CD4-positive, alpha-beta T cell (primary cell): ENCODE measurements around the gene FUT8. TPM values are rescaled to one million over a fixed set of nuclear protein-coding genes. Genes with fewer than 3 reads are reported as not detected.

ENCODE experiments used
- ATAC-seq: fragments of 200-7000 bp; cut with Tn5 transposase; one replicate; pipeline ENCODE4 v1.10.0; 2022; ENCODE audit warnings: mild to moderate bottlenecking; ENCODE audit not compliant: poor library complexity
- CTCF ChIA-PET: fragments of 350-600 bp; sonication (Branson Sonifier 250); formaldehyde crosslinking; loops from one replicate; lab custom pipeline; 2021; ENCODE audit warnings: antibody characterized with exemption, inconsistent platforms; lab: Charles Lee
- POLR2A ChIA-PET: fragments of 350-600 bp; sonication (Branson Sonifier 250); formaldehyde crosslinking; loops from one replicate; lab custom pipeline; 2021; ENCODE audit warnings: antibody characterized with exemption, inconsistent platforms; lab: Charles Lee
- DNase-seq, 14 experiments: peaks; one replicate each; pipeline ENCODE4 v3.0.0-alpha.2; 2013 to 2020; ENCODE audit warnings: mixed read lengths in 2 of 14
- H3K27ac ChIP-seq, 2 donors: one replicate each; pipeline versions ENCODE4 v1.5.1 to v1.7.0; 2013; ENCODE audit warnings: low read length in 2 of 2, low read depth in 1 of 2, mild to moderate bottlenecking in 1 of 2
- H3K27me3 ChIP-seq, 2 experiments: 1 replicate in 1 of 2; 2 replicates in 1 of 2; pipeline versions ENCODE4 v1.6.1 to v1.7.0; 2013; ENCODE audit warnings: low read length in 2 of 2, control low read depth in 1 of 2, mild to moderate bottlenecking in 1 of 2, moderate library complexity in 1 of 2; ENCODE audit not compliant: insufficient read depth in 2 of 2, control insufficient read depth in 1 of 2
- H3K36me3 ChIP-seq: one replicate; pipeline ENCODE4 v1.6.1; 2013; ENCODE audit warnings: low read length, control low read depth; ENCODE audit not compliant: insufficient read depth
- H3K4me1 ChIP-seq: one replicate; pipeline ENCODE4 v1.6.1; 2013; ENCODE audit warnings: low read length, control low read depth; ENCODE audit not compliant: insufficient read depth
- H3K4me3 ChIP-seq: one replicate; pipeline ENCODE4 v1.5.1; 2013; ENCODE audit warnings: mild to moderate bottlenecking, low read length, moderate library complexity
- H3K9me3 ChIP-seq, 2 experiments: 1 replicate in 1 of 2; 2 replicates in 1 of 2; pipeline versions ENCODE4 v1.6.1 to v1.7.0; 2013; ENCODE audit warnings: low read length in 2 of 2, mild to moderate bottlenecking in 2 of 2, control low read depth in 1 of 2, moderate library complexity in 1 of 2; ENCODE audit not compliant: control insufficient read depth in 1 of 2, insufficient read depth in 1 of 2
- H3K27ac Mint-ChIP-seq: one replicate; pipeline ENCODE4 v1.8.0; 2020; ENCODE audit warnings: mixed read lengths
- H3K27me3 Mint-ChIP-seq: one replicate; pipeline ENCODE4 v1.8.0; 2021; ENCODE audit warnings: mixed read lengths
- H3K36me3 Mint-ChIP-seq: one replicate; pipeline ENCODE4 v1.8.0; 2021; ENCODE audit warnings: low read depth, mixed read lengths
- H3K4me1 Mint-ChIP-seq: one replicate; pipeline ENCODE4 v1.8.0; 2021; ENCODE audit warnings: low read depth, mixed read lengths
- H3K4me3 Mint-ChIP-seq: one replicate; pipeline ENCODE4 v1.8.0; 2020; ENCODE audit warnings: mild to moderate bottlenecking, mixed read lengths
- H3K9me3 Mint-ChIP-seq: one replicate; pipeline ENCODE4 v1.8.0; 2020; ENCODE audit warnings: mixed read lengths
- intact Hi-C, 2 experiments: fragments of 100-400 bp; cut with DNase I in 1 of 2; cut with micrococcal nuclease in 1 of 2; formaldehyde crosslinking; loops; one replicate each; pipeline versions ENCODE4 v1.15.1 to v1.9.0; 2023 to 2025; cut with DNase I, micrococcal nuclease
- total RNA-seq, 174 experiments: library from RNA in 2 of 174; stranded (reverse) in 2 of 174; gene quantifications; one replicate each; pipeline ENCODE4 v1.2.3 and lab custom pipeline; 2021 to 2026
- TF ChIP-seq, protein P1 (sequence below): fragments of 200-600 bp; IDR thresholded peaks from one replicate; pipeline ENCODE4 v1.8.0; 2022; ENCODE audit warnings: antibody characterized with exemption, mild to moderate bottlenecking

Gene FUT8
- total RNA-seq, 2 experiments from 2014 or later = 31.3 to 39.1 TPM

DNA sequence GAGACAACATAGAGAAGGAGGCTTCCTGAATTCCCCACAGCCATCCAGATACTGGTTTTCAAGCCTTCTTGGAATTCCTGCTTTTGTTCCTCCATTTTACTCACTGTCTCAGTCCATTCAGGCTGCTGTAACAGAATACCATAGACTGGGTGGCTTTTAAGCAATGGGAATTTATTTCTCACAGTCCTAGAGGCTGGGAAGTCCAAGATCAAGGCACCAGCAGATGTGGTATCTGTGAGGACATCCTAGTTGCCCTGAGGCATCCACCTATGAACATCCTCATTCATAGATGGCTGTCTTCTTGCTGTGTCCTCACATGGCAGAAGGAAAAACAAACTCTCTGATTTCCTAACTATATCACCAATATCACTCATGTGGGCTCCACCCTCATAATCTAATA lies 374.9 kb downstream of the FUT8 start:
- no peak overlapping the region for H3K27ac ChIP-seq
- ATAC-seq = no peak
- H3K4me3 Mint-ChIP-seq = no peak overlapping the region
- intact Hi-C loops = no loop called here
- no peaks in the 10 kb centered on the region for H3K4me1 Mint-ChIP-seq
- H3K27ac Mint-ChIP-seq = no peak overlapping the region
- H3K27me3 ChIP-seq = no peaks in the 10 kb centered on the region
- no peaks in the 10 kb centered on the region for H3K9me3 Mint-ChIP-seq
- no peaks in the 10 kb centered on the region for H3K36me3 Mint-ChIP-seq
- DNase-seq = no peak
- TF ChIP-seq, protein P1, sequence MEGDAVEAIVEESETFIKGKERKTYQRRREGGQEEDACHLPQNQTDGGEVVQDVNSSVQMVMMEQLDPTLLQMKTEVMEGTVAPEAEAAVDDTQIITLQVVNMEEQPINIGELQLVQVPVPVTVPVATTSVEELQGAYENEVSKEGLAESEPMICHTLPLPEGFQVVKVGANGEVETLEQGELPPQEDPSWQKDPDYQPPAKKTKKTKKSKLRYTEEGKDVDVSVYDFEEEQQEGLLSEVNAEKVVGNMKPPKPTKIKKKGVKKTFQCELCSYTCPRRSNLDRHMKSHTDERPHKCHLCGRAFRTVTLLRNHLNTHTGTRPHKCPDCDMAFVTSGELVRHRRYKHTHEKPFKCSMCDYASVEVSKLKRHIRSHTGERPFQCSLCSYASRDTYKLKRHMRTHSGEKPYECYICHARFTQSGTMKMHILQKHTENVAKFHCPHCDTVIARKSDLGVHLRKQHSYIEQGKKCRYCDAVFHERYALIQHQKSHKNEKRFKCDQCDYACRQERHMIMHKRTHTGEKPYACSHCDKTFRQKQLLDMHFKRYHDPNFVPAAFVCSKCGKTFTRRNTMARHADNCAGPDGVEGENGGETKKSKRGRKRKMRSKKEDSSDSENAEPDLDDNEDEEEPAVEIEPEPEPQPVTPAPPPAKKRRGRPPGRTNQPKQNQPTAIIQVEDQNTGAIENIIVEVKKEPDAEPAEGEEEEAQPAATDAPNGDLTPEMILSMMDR = no peak
- H3K36me3 ChIP-seq = no peaks in the 10 kb centered on the region
- peaks cover 4% of the 10 kb centered on the region for H3K4me1 ChIP-seq
- H3K4me3 ChIP-seq = no peak overlapping the region
- H3K27me3 Mint-ChIP-seq = no peaks in the 10 kb centered on the region
- peaks cover 0 to 5% of the 10 kb centered on the region in 2 experiments for H3K9me3 ChIP-seq
- ChIA-PET CTCF (no interaction called here), POLR2A (no interaction called here)

GRCh38 chr14:65788876-65789275 lies 376.3 kb downstream of the FUT8 start:
- DNase-seq = no peak
- Histone ChIP-seq H3K36me3 (no peaks in the 10 kb centered on the region), H3K9me3 (peaks cover 0 to 5% of the 10 kb centered on the region in 2 experiments), H3K27ac (no peak overlapping the region), H3K4me3 (no peak overlapping the region), H3K27me3 (no peaks in the 10 kb centered on the region), H3K4me1 (peaks cover 4% of the 10 kb centered on the region)
- ATAC-seq = no peak
- Mint-ChIP-seq H3K9me3 (no peaks in the 10 kb centered on the region), H3K27ac (no peak overlapping the region), H3K36me3 (no peaks in the 10 kb centered on the region), H3K27me3 (no peaks in the 10 kb centered on the region), H3K4me3 (no peak overlapping the region), H3K4me1 (no peaks in the 10 kb centered on the region)
- TF ChIP-seq, protein P1 = no peak
- CTCF ChIA-PET = no interaction called here
- intact Hi-C loops = no loop called here
- POLR2A ChIA-PET = no interaction called here

GRCh38 chr14:65789363-65789762 lies 376.8 kb downstream of the FUT8 start:
- peaks cover 4% of the 10 kb centered on the region for H3K4me1 ChIP-seq
- TF ChIP-seq, protein P1 = no peak
- no peak overlapping the region for H3K27ac ChIP-seq
- POLR2A ChIA-PET = no interaction called here
- no peaks in the 10 kb centered on the region for H3K36me3 ChIP-seq
- Mint-ChIP-seq H3K4me1 (no peaks in the 10 kb centered on the region), H3K4me3 (no peak overlapping the region), H3K27me3 (no peaks in the 10 kb centered on the region), H3K27ac (no peak overlapping the region), H3K36me3 (no peaks in the 10 kb centered on the region), H3K9me3 (no peaks in the 10 kb centered on the region)
- no peaks in the 10 kb centered on the region for H3K27me3 ChIP-seq
- intact Hi-C loops = no loop called here
- CTCF ChIA-PET = no interaction called here
- peaks cover 0 to 5% of the 10 kb centered on the region in 2 experiments for H3K9me3 ChIP-seq
- H3K4me3 ChIP-seq = no peak overlapping the region
- ATAC-seq (no peak), DNase-seq (no peak)
